Activated gamma-delta T cell treated with anti-CD3 and anti-CD28 coated beads, Interleukin-2, amount 50 U/mL, for 16 hours (primary cell): ENCODE results near the gene RPP14.

Experiments used
- DNase-seq: peaks from one replicate; pipeline ENCODE4 v3.0.0-alpha.2; 2020; ENCODE audit warnings: low read depth

RPP14 gene

DNA sequence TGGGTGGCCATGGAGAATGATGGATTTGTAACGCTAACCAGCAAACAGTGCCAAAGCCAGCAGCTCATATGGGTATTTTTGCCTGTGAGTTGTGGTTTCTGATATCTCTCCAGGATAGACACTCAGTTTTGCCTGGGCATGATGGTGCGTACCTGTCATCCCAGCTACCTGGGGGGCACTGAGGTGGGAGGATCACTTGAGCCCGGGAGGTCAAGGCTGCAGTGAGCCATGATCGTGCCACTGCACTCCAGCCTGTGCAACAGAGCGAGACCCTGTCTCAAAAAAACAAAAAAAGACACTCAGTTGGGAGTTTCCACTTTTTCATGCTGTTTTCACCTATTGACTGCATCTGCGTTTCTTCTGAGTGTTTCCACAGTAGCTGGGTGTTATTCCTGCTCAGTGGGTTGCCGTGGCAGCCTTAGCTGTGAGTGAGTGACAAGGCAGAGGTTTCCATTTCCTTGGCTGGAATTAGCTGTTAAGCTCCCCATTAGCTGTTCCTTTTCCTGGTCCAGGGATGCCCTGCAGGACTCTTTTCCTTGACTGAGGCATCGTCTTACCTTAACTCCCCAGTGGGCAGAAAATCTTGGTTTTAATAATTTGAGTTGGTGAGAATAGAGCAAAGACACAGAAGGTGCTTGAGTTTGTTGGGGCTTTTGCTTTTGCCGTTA, 14.2 kb upstream of the RPP14 start:
- no peak for DNase-seq

DNA sequence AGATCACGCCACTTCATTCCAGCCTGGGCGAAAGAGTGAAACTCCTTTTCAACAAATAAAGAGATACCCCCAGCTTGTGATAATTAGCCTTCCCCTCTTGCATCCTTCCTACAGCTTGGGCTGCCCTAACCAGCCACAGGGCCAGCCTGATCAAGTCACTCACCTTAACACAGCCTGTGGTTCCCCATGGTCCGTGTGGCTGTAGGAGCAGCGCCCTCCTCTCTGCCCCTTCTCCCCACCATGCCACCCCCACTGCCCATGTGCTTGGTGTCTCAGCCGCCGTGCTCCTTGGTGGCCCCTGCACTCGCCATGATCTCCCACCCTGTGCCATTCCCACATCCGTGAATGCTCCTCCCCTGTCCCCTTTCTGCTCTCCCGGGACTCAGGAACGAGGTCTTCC, 13.2 kb upstream of the RPP14 start:
- no peak for DNase-seq

DNA sequence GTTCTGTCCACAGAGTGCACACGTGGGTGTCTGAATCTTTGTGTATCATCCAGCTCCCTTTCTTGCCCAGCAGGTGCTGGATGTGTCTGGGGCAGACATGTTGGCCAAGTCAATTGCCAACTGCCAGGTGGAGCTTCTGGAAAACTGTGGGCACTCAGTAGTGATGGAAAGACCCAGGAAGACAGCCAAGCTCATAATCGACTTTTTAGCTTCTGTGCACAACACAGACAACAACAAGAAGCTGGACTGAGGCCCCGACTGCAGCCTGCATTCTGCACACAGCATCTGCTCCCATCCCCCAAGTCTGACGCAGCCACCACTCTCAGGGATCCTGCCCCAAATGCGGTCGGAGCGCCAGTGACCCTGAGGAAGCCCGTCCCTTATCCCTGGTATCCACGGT, 12.5 kb upstream of the RPP14 start:
- no peak for DNase-seq

DNA sequence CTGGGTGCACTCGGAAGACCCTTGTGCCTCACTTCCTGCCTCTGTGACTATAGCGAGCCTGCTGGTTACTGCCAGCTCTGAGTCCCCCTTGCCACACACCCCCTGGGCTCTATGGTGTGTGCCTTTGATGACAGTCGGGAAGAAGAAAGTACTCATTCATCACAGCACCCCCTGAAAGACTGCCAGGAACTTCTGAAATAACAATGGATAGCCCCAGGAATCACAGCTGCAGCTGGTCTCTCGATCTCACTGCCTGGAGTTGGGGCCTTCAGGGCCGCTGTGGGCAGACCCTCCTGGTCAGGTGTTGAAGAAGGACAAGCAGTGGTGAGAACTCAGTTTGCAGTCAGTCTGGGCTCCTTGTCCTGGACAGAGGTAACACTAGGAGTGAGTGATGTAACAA, 9.8 kb upstream of the RPP14 start:
- no peak for DNase-seq

DNA sequence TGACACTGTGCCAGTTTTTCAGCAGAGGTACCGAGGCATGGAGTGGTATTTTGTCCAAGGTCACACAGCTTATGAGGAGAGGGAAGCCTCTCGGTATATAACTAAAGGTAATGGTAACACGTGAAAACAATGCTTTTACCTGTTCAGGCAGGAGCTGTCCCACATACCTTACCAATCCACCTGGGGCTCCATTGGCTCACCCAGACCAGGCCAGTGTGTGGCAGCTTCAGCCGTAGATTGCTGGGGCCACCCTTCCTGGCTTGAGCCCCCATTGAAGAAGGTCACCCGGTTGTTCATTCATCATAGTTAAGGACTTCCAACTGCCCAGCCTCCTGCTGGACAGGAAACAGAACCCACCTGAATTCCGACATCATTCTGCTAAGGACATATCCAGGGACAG, 9.2 kb upstream of the RPP14 start:
- no peak for DNase-seq

DNA sequence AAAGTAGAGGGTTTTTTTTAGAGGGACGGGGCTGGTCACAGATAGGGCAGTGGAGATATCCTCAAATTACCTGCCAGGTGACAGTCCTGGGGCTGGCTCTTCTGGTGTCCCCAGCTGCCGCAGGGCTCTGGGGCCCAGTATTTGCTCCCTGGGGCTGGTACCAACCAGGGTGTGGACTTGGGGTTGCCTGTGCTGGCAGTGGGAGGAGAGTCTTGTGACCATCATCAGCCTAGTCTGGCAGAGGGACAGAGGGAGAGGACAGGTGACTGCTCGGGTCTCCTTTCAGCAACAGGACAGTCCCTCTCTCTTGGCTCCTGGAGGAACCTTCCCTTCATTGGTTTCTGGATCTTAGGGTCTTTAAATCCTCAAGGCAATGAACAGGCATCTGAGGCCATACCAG, 7.9 kb upstream of the RPP14 start:
- no peak for DNase-seq

DNA sequence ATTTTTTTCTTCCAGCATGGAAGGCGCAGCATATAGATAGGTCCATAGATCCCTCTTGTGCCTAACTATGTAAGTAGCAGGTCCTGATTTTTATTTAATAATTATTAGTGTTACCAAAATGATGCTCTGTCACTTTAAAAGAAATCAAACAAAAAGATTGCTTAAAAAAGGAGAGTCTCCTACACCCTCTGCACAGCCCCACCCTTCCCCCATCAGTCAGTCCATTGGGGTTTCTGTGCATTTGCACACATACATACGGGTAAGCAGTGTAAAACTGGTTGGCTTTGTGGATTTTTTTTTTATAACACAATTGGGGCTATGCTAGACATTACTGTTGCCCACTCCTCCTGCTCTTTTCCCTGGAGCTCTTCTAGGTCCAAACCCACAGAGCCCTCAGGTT, 7.0 kb upstream of the RPP14 start:
- DNase-seq = no peak

DNA sequence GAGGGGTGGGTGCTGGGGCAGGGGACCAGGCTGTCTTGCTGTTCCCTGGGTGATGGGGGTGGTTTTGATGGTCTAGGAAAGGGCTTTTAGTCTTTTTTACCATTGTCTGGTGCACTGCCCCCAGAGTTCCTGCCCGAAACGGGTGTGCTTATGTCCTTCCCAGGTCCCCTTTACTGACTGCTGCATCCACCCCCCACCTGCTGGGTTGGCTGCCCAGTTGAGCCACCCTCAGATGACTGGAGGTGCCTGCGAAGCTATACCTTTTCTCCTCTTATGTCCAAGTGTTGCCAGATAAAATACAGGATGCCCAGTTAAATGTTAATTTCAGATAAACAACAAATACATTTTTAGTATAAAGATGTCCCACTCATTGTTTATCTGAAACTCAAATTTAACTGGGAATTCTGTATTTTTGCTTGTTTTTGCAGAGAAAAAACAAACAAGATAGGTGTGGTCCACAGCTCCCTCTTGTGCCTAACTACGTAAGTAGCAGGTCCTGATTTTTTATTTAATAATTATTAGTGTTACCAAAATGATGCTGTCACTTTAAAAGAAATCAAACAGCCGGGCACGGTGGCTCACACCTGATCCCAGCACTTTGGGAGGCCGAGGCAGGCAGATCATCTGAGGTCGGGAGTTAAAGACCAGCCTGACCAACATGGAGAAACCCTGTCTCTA, 6.1 kb upstream of the RPP14 start:
- no peak for DNase-seq

DNA sequence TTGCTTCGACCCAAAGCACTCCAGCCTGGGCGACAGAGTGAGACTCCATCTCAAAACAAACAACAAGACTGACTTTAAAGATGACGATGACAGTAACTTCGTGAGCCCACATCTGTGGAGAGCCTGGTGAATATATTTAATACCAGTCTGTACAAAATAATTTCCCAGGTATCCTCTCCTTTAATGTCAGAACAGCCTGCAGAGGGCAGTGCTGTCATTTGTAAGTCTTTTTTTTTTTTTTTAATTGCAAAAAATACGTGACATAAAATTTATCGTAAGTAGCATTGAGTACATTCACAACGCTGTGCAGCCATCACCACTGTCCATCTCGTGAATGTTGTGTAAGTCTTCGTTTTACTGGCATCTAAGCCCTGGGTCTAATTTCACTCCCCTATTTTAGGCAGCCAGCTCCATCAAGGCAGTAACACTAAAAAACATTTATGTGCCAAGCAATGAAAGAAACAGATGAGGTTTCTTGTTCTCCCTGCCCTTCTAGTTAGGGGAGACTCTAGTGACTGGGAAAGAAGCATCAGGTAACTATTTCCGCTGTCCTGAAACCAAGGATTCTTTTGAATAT, 1.7 kb downstream of the RPP14 start:
- DNase-seq = no peak

DNA sequence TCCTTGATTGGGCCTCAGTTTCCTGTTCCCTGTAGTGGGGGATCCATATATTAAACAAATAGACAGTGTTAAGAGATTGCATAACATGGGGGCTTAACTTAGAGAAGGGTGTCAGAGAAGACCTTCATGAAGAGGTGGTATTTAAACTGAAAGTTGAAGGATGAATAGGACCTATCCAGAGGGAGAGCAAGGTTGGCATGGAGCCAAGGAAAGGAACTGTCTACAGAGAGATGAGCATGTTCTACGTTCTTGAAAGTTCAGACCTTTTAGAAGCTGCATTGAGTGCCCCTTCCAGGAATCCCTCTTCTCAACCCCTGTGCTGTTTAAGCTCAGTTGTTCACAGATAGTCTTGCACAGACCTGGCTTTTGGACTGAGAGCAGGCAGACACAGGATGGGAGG, 2.7 kb downstream of the RPP14 start:
- no peak for DNase-seq

DNA sequence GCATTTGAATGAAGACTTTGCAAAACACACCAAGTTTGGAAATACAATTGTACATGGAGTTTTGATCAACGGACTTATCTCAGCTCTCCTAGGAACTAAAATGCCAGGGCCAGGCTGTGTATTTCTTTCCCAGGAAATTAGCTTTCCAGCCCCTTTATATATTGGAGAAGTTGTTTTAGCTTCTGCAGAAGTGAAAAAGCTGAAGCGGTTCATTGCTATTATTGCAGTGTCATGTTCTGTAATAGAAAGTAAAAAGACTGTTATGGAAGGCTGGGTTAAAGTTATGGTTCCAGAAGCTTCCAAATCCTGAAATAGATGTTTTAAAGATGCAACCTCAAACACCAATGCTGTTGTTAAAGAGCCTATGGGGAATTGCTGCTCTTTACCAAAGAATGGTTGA, 11.8 kb downstream of the RPP14 start:
- no peak for DNase-seq

DNA sequence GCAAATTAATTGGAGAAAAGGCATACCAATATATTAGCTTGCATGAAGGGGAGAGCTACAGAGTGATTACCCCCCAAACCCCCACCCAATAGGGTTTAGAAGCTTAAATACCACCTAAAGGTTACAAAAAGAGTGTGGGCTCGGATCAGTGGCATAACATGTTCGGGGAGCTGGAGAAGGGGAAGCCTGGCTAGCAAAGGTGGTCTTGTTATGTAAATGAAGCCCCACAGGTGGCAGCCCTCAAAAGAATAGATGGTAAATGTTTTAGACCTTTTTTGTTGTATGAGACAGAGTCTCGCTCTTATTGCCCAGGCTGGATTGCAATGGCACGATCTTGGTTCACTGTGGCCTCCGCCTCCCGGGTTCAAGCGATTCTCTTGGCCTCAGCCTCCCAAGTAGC, 15.7 kb downstream of the RPP14 start:
- no peak for DNase-seq

DNA sequence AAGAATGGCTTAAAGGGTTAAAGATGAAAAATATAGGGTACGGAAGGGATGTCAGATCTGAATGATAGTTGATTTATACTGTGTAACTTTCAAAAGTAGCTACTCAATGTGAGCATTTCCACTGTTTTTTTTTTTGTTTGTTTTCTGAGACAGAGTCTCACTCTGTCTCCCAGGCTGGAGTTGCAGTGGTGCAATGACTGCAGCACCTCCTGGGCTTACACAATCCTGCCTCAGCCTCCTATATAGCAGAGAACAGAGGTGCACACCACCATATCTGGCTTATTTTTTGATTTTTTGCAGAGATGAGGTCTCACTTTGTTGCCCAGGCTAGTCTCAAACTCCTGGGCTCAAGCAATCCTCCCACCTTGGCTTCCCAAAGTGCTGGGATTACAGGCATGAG, 16.7 kb downstream of the RPP14 start:
- no peak for DNase-seq

DNA sequence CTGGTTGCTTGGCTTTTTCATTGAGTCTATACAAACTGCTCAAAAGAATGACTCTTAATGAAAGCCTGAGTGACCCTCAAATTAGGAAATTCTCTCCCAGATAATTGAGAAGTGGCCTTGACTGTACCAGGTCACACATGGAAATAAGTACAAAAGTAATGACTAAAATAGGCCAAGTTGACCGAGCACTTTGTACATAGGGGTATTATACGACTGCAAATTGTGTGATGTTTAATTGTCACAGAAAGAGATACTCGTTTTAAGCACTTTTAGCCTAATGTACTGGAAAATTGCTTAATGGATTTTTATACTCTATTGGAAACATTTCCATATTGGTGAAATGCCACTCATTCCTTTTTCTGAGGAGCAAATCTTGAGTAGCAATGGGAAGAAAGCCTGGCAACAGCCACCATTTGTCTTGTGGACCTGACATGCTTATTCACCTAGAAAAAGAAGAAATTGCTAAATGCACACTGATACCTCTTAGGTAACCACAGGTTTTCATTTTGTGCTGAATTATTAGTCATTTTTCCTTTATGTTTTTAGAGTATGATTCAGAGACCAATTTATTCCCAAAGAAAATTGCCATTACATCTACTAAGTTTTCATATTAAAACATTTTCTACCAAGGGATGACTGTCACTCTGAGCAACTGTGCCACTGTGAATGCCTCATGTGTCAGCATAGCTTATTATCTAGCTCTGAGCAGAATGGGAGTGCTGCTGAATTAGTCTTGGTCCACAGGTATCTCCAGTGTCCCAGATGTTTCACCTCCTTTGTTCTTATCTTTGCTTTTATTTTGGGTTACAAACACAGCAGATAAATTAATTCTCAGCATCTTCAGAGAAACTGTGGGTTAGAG, 17.7 kb downstream of the RPP14 start:
- DNase-seq = no peak

DNA sequence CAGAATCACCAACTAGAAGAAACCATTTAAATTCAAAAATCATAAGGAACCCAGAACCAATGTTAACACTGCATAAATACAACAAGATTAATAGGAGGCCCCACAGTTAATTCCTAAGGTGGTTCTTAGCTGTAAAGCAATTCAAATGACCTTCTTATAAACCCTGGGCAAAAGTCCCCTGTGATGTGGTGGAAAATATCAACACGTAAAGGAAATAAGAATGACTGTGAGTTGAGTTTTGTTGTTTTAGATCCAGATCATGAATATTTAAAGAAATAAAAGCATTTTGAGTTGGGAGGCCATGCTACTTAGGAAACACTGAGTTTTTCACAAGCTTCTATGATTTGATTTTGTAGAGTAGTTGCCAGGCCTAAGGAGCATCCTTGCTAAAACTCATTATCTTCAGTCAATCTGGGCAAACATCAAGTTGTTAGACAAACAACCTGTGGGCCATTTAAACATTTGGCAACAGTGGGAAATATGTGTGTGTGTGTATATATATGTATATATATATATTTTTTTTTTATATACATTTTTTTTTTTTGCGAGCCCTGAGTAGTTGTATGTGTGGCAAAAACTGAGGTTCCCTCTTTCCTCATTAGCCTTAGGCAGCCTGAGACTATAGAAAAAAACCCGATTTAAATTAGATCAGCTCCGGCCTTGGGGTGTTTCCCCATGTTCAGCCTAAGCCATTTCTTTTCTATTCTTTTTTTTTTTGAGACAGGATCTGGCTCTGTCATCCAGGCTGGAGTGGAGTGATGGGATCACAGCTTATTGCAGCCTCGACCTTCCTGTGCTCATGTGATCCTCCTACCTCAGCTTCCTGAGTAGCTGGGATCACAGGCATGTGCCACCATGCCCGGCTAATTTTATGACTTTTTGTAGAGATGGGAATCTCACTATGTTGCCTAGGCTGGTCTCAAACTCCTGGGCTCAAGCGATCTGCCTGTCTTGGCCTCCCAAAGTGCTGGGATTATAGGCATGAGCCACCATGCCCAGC, 18.6 kb downstream of the RPP14 start:
- DNase-seq = no peak

DNA sequence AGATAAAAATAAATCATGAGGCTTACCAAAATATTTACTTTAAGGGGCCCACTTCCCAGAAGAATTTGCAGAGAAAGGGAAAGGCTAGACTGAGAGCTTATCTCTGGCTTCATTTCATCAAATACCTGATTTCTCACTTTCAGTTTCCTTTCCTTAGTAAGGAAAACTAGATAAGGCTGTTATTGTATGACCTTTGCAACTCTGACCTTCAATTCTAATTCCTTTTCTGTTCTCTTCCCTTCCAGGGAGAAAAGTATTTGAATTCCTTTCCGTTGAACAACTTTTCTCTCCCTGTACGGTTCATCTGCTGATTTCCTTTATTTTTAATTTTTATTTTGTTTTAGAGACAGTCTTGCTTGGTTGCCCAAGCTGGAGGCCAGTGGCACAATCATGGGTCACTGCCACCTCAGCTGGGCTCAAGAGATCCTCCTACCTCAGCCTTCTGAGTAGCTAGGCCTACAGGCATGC, 19.5 kb downstream of the RPP14 start:
- DNase-seq = no peak

DNA sequence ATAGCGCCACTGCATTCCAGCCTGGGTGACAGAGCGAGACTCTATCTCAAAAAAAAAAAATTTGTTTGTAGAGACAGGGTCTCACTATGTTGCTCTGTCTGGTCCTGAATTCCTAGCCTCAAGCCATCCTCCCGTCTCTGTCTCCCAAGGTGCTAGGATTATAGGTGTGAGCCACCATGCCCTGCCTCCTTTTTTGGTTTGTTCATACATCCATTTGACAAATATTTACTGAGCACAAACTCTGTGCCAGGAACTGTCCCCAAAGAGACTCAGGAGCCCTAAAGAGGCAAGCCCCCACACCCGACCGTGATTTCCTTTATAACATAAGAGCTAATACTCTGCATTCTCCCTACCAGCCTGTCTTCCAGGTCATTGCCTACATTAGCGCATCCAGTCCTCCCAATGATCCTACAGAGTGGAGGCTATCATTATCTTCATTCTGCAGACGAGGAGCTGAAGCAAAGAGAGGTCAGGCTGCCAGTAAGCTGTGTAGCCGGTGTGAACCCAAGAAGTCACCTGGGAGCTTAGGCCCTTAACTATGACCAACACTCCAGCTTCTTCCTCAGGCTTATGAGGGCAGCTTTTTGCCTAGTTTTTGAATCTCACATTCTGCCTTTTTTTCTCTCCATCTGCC, 20.3 kb downstream of the RPP14 start:
- DNase-seq = no peak

DNA sequence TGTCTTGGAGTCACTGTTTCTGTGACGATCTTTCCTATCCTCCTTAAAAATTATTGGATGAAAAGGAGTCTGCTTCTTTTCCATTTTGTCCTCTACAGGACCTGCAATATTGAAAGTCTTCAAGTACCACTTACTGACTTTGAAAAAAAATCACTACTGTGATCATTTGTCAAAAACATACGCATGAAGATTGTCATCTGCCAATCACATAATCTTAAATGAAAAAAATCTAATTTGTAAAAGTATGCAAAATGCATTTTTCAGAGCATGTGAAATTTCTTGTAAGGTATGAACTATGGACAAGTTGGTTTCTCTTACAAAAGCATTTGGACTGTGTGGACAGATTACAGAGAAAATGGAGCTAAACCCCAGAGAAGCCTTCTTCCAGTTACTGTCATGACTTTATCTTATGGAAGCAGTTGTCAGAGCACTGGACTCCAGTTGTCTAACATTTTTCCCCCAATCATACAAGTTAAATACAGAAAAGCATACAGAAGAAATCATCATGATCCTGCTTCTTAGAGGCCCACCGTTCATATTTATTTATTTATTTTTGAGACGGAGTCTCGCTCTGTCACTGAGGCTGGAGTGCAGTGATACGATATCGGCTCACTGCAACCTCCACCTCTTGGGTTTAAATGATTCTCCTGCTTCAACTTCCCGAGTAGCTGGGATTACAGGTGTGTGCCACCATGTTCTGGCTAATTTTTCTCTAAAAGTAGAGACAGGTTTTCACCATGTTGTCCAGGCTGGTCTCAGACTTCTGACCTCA, 23.3 kb downstream of the RPP14 start:
- DNase-seq = no peak

DNA sequence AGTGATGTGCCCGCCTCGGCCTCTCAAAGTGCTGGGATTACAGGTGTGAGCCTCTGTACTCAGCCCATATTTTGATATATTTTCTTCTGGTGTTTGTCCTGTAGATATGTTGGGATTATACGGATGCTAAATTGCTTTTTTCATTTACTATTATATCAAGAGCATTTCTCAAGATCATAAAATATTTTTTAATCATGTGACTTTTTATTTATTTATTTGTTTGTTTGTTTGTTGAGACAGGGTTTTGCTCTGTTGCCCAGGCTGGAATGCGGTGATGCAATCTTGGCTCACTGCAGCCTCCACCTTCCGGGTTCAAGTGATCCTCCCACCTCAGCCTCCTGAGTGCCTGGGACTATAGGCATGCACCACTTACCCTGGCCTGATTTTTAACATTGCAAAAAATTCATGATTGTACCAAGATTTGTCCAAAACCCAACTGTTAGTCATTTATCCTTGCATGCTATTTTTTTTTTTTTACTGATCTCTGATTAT, 23.9 kb downstream of the RPP14 start:
- DNase-seq = no peak

DNA sequence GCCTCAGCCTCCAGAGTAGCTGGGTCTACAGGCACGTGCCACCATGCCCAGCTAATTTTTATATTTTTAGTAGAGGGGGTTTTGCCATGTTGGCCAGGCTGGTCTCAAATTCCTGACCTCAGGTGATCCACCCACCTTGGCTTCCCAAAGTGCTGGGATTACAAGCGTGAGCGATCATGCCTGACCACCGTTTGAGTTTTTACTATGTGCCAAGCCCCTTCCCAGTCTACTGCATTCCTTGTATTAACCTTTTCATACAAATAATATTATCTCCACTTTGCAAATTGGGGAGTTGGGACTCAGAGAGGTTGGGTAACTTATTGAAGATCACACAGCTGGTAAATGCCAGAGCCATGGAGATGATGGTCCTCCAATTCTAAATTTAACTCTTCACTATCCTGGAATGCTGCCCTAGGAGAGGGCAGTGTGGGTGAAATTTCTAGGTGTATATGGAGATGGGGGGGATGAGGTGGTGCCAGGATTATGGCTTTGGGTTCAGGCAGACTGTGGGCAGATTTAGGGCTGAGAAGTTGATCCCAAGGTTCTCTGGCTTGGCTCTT, 25.6 kb downstream of the RPP14 start:
- no peak for DNase-seq
